Endometrial microvascular endothelial cells (primary cell): ENCODE data around the gene TRIB2. TPM values are rescaled to one million over a fixed set of nuclear protein-coding genes. Genes with fewer than 3 reads are reported as not detected.

Source experiments
- in situ Hi-C: cut with HindIII; loops from 2 replicates; pipeline ENCODE4 v1.10.0; 2017; ENCODE audit warnings: low sequenced_read_pairs, low pct_unique_long_range_greater_than_20kb; ENCODE audit errors: inconsistent ontology term
- total RNA-seq: library from RNA; depleted of rRNA; stranded (reverse); fragments of >200 nt; gene quantifications from one replicate; pipeline ENCODE4 v1.2.3, GENCODE V29; 2015; ENCODE audit errors: inconsistent ontology term

The TRIB2 gene
- total RNA-seq, 1 donor from 2014 or later = 26.5 TPM

DNA sequence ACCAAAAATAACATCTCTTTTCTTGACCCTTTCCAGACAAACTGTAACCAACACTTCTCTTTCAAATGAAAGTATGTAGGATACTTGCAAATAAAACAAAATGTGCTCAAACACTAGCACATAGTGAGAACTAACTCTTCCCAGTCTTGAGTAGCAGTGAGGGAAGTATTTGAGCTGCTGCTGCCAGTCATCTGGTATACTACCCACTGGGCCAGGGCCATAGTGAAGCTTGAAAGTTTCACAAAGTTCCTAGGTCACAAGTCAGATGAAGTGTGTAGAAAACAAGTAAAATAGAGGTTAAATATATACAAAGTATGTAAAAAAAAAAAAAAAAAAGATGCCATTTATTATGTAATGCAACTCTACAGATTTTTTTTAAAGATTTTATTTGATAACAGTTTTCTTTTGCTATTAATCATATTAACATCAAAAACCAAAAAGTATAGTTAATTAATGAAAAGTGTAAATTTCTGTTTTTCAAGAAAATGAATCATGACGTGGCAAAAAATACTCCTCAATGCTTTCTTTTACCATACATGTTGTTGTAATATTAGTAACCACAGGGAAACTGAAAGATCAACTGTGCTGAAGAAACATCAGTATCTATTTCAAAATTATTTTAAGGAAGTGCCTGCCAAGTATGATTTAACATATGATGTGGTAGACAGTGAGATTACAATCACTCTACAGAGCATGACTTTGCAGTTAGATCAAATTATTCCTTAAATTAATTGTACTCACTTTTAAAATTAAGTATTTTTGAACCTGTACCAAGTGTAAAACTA, 21.6 kb upstream of the TRIB2 start:
- in situ Hi-C loops = no loop called here

DNA sequence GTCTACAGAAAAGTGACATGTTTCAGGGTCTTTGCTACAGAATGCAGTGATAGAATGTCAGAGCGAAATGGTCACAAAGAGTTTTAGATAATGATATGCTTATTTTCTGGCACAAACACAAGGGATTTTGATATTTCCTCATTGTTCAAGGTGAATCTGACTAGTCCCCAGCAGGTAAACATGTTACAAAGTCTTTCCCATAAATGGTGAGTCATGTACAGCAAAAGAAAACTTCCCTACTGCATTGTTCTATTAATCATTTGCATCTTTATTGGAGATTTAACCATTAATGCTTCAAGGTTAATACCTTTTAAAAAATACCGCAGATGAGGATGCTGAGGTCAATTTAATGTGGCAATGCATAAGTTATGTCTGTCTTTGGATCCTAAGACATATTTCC, 19.1 kb upstream of the TRIB2 start:
- in situ Hi-C loops = no loop called here

DNA sequence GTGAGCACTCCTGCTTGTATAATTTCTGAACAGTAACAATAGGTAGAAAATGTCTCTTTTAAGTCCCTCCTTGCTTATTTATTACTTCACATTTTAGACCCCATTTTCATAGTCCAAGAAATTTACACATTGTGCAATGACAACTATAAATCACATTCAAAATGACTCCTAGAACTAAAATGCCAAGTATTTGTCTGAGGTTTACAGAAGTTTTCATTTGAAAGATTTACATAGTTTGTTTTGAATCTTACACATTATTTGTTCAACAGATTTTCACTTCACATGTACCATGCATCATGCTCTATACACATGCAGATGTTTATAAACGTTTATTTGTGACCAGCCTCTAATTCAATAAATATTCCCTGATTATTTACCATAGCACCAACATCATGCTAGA, 15.7 kb upstream of the TRIB2 start:
- in situ Hi-C loops = loop anchor here (25.0 kb wide), 1 partner anchor 236 kb away; no protein-coding TSS in a partner anchor

- in situ Hi-C loops = loop anchor here (25.0 kb wide), 1 partner anchor 236 kb away; no protein-coding TSS in a partner anchor
These were observed 15.0 kb upstream of the TRIB2 start for GRCh38 chr2:12701786-12702167.

DNA sequence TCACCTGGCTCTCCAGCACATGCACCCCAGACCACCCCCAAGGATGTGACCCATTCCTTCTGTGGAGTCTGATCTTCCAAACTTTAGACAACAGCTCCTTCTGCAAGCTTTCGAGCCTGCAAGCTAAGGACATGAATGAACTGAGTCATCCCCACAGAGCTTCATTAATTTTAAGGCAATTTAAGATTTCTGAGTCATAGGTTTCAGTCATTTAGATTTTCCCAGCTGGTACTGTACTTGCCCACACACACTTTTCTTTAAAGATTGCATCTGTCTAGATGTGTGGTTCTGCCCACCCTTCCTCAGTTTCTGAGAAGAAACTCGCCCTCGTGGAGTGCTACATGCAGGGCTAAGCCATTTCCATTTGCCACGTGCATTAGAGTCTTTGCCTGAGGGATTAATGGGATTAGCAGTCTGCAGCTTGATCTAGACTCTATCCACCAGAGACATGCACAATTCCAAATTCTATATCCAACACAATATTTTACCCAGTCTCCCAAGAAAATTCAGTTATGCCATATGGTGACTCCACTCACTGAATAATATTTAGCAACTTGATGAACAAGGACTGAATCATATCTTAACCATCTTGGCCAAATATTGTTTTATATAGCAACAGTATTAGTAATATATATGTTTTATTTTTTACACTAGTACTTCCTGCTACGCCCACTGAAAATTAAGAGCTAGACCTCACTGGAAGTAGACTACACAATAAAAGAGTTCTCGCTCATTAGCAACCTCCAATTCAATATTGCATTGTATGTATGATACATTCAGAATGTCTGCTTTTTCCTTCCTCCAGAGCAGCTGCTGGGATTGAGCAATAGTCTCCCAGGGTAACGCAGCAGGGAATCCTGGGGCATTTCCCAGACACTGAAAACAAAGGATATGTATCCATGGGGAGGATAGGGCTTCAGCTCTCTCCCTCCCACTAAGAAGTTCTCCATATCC, 14.3 kb upstream of the TRIB2 start:
- in situ Hi-C loops = loop anchor here (25.0 kb wide), 1 partner anchor 235 kb away; no protein-coding TSS in a partner anchor

GRCh38 chr2:12704378-12704777, 12.4 kb upstream of the TRIB2 start:
- in situ Hi-C loops = loop anchor here (25.0 kb wide), 1 partner anchor 233 kb away; no protein-coding TSS in a partner anchor

GRCh38 chr2:12705230-12705629, 11.5 kb upstream of the TRIB2 start:
- in situ Hi-C loops = loop anchor here (25.0 kb wide), 1 partner anchor 232 kb away; no protein-coding TSS in a partner anchor

DNA sequence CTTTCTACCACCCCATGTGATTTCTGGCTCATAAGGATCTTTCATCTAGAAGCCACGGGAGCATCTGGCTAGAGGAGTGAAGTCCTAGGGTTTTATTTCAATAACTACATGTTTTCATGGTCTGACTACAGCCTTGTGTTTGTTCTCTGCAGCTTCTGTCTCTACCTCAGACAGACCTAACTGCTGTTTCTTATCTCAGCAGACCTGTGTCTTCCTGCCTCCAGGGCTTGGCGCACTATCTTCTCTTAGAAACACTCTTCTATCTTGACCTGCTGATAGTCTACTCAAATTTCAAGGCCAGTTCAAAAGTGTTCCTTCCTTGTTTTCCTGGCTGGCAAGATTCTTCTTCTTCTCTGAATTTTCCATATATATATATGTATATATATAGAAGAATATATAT, 11.0 kb upstream of the TRIB2 start:
- in situ Hi-C loops = loop anchor here (25.0 kb wide), 1 partner anchor 232 kb away; no protein-coding TSS in a partner anchor

- in situ Hi-C loops = loop anchor here (25.0 kb wide), 1 partner anchor 229 kb away; no protein-coding TSS in a partner anchor
These were observed 8.1 kb upstream of the TRIB2 start for GRCh38 chr2:12708508-12709206.

DNA sequence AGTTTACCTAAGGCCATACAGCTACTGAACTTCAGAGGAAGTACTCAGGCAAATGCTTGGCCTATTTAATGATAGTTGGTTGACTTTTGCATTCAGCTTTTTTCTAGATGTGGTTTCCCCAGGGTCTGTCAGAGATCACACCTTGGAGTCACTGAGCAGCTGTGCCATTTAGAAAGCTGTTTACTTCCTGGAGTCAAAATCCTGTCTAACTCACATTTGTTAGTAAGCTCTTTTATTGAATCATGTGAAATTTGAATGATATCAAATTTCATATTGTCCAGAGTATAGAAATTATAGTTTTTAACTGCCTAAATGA, 7.6 kb upstream of the TRIB2 start:
- in situ Hi-C loops = loop anchor here (25.0 kb wide), 1 partner anchor 228 kb away; no protein-coding TSS in a partner anchor

- in situ Hi-C loops = loop anchor here (25.0 kb wide), 1 partner anchor 227 kb away; no protein-coding TSS in a partner anchor
These were observed 6.4 kb upstream of the TRIB2 start for GRCh38 chr2:12710301-12710700.

DNA sequence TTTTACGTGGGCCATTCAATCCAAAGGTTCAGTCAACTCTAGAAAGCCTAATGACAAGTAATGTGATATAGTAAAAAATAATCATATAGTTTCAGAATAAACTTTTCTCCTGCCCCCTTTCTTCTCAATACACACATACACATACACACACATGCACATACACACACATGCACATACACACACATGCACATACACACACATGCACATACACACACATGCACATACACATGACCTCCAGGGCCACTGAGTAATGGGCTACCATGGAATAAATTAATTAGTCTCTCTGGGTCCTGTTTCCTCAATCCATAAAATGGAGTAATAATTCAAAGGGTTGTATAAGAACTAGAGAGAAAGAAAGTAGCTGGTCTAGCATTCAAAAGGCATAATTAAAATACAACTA, 5.4 kb upstream of the TRIB2 start:
- in situ Hi-C loops = loop anchor here (25.0 kb wide), 1 partner anchor 226 kb away; no protein-coding TSS in a partner anchor

GRCh38 chr2:12712881-12713280, 3.9 kb upstream of the TRIB2 start:
- in situ Hi-C loops = loop anchor here (25.0 kb wide), 1 partner anchor 224 kb away; no protein-coding TSS in a partner anchor

DNA sequence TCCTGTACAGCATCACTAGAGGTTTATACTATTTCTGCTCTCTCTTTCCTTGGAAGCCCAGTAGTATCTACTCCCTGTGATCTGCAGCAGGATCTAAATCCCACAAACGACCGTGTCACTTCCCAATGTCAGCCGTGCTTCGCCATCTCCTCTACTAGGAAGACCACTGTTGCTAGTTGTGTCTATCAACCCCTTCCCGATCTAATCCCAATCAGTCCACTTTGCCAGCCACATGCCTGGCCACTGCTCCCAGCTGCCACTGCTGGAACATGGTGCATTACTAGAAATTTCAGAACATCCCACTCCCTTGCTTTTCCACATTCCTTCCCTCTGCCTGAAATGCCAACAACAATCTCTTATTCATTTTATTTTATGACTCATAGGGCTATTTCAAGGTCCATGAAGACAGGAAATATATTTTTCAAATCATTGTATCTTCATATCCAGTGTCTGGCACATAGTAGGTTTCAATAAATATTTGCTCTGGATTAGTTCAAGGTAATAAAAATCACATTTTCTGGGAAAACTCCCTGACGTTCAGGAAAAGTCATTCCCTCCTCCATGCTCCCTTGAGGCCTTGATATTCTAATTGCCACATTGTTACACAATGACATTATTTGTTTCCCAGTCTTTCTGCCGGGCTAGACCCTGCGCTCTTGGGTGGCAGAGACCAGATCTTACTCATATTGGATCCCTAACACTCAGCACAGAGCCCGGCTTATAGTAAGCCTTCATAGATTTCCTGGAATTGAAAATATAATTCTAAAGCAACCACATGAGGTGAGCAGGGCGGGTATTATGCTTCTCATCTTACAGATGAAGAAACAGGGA, 2.1 kb upstream of the TRIB2 start:
- in situ Hi-C loops = loop anchor here (25.0 kb wide), 1 partner anchor 223 kb away; no protein-coding TSS in a partner anchor

DNA sequence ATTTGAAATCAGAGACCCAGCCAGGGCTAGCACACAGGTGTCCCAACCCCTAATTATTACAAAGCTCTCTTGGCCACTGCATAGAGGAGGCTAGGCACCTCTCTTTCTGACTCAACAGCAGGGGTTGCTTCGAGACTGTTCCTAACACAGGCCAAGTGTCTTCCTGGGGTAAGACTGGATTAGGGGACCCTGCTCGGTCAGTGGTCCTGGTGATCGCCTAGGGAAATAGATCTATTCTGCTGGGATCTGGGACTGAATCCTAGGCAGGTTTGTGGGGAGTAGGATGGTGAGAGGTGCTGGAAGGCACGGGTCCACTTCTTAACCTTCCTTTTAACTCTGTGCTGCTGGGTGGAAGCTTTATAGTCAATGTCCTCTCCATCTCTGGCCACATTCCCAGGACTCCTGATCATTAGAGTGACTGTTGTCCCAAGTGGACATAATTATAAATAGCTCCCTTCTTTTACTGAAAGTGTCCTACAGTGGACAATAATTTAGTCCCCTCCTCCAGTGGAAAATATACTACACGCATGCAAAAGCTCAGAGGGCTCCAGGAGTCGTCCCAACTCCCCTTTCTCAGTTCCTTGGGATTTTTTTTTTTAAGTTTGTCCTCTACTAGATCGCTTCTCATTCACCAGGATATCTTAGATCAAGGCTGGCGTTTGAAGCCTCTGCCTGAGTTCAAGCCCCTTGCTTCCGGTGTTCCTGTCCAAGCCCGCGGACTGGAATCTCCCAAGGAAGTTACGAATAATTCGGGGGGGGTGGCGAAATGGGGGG, 1.3 kb upstream of the TRIB2 start:
- in situ Hi-C loops = loop anchor here (25.0 kb wide), 1 partner anchor 222 kb away; no protein-coding TSS in a partner anchor

GRCh38 chr2:12716032-12716281, 779 bp upstream of the TRIB2 start:
- in situ Hi-C loops = loop anchor here (25.0 kb wide), 1 partner anchor 221 kb away; no protein-coding TSS in a partner anchor
